ENCODE results near the gene TTC7B.
A peak's percentile ranks its signal among the peaks of the same experiment; 100 is the strongest.

TTC7B gene

GRCh38 chr14:90740081-90740480 lies 76.1 kb downstream of the TTC7B start:
- DNase-seq (ENCODE audit: low spot score), result no peak

GRCh38 chr14:90739318-90740068 lies 76.7 kb downstream of the TTC7B start:
- DNase-seq (ENCODE audit: low spot score), result no peak

DNA sequence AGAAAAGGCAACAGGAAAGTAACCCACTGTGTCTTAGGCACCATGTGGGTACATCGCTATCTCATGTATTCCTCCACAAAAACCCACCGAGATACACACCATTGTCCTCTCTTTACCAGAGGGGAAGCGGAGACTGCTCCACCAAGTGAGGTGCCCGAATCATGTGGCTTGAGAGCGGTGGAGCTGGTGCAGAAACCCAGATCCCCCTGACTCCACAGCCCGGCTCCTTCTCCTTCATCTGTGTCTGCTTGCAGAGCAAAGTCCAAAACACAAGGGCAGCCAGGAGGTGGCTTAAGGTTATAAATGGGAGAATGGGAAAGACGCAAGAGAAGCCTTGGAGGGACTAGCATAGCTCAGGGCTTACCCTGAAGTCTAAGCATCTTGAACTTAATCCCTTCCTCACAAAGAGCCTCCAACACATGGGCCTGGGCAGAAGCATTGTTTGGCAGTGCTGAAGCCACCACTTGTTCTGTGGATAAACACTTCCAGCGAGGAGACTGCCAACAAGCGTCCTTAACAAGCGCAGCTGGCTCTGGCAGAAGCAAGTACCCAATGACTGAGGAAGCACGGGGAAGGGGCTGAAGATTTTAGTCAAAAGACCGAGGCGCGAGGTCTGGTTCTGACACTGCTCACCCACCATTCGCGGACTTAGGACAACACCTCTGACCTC lies 83.0 kb downstream of the TTC7B start:
- DNase-seq (ENCODE audit: low spot score), result no peak

DNA sequence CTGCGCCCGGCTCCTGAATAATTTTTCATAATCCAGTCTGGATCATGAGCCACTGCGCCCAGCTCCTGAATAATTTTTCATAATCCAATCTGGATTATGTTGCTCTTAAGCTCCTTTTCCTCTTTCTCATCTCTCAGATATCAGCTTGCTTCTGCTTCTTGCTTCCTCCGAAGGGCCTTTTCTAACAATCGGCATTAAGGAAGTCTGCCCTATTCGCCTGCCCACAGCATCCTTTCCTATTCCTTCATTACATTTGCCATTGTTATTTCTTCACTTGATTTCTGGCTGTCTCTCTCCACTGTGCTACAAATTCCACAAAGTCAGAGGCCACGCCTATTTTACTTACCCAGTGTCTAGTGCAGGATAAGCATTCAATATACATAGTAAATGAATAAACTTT lies 83.5 kb downstream of the TTC7B start:
- DNase-seq (ENCODE audit: low spot score), result no peak

DNA sequence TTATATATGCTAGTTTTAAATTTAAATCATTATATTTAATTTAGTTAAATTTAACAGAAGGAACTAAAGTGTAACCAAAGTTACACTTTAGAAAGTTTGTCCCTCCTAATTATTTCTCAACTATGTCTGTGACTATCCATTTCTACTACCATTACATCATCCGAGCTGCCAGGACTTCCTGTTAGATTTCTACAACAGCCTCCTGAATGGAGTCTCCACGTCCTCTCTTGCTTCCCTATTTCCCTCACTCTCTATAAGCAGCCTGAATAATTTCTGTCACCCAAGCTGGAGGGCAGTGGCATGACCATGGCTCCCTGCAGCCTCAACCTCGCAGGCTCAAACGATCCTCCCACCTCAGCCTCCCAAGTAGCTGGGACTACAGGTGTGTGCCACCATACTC lies 84.1 kb downstream of the TTC7B start:
- DNase-seq (ENCODE audit: low spot score), result no peak

DNA sequence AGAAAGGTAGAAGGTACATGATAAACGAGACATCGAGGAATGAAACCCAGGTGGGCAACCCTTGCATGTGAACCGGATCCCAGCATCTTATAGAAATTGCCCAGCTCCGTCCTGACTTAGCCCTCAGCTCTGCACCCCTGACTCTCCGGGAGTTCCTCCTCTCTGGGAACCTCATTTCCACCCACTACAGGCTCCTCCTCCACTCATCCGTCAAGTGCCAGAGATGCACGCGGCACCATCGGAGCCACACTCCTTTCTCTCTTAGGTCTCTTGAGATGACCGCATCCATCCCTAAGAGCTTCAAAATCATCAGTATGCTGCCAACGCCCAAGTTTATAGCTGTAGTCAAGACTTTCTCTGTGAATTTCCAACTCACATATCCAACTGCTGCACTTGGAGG lies 84.7 kb downstream of the TTC7B start:
- no peak for DNase-seq (ENCODE audit: low spot score)

DNA sequence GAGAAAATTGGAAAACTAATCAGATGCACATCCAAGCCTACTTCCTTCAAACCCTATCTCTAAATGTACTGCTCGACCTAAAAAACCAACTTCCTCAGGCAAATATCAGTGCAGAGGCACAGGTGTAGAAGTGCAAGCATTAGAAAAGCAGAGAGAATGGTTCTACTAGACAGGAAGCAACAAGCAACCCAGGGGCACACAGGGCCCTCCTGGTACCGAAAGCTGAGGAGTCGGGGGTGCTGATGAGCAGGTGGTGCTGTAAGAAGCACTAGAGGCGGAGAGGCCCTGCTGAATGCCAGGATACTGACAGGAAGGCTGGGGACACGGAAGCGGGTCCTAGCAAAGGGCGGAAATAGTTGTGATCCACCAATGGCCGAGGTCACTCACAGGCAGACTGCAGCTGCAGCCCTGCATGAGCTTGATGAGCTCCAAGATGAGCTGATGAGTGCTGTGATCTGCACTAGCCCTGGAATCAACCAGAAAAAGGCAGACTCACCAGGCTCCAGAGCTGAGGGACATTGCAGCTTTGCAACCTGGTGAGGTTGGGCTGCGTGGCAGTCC lies 85.9 kb downstream of the TTC7B start:
- no peak for DNase-seq (ENCODE audit: low spot score)

DNA sequence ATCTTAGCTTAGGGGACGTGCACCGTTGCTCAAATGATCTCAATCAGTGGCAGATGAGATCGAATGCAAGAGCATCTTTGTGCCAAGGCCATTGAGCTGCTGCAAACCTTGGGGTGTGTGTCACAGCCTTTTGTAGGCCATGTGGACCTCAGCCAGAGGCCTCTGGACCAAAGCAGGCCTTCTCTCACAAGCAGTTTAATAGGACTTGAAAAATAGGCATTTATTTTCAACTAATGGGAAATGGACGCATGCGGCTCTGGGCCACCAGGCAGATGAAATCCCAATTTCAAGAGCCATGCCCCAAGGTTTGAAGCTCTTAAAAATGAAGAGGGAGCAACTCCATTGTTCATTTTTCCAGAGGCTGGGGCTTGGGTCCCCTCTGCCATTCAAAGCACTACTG lies 87.3 kb downstream of the TTC7B start:
- DNase-seq (ENCODE audit: low spot score), result no peak

DNA sequence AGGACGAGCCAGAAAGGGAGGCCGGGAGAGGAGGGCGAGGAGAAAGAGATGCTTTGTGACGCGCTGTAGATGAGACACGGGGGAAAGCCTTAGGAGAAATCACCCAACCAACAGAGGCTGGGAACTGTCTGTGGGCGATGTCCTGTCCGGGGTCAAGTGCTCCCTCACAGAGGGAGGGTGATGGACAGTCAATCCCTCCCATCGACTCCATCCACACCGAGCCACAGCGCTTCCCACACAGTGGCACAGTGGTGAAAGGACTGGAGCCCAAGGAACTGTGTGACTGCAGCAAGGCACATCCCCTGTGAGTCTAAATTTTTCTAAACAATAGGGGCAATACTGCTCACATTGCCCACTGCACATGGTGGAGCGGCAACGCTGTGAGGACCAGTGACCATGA lies 89.1 kb downstream of the TTC7B start:
- no peak for DNase-seq (ENCODE audit: low spot score)

DNA sequence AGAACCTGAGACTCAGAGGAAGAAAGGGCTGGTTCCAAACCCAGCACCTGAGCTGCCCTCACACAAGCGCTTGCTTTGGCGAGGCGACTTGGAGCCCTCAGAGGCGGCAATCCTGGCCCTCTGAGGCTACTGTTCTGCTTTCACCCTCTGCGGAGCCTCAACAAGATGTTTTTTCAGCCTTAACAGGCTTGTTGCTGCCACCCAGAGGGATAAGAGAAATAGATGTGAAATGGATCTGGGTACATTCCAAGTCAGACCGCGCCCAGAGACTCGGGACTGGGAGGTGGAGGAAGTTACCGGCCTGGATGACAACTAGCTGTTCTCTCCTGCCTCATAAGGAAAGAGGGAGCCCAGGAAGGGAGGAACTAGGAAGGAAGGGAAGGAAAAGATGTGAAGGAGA lies 89.6 kb downstream of the TTC7B start:
- peak; percentile 51 for DNase-seq (ENCODE audit: low spot score)

DNA sequence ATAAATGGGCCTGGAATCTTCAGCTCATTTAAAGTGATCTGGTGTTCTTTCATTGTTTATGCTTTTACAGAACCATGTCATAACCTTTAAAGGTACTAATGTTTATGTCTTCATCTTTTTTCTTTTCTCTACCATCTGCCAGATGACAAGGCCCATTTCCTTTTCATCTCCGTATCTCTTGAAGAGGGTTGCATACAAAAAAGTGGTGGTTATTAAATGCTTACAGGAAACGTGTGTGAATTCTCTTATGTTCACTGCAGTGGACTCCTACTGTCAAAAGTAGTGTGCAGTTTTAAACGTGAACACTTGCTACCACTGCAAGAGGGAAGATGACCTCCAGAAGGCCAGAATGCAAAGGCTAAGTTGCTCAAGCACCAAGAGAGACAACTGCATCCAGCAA lies 91.4 kb downstream of the TTC7B start:
- DNase-seq (ENCODE audit: low spot score), result no peak

DNA sequence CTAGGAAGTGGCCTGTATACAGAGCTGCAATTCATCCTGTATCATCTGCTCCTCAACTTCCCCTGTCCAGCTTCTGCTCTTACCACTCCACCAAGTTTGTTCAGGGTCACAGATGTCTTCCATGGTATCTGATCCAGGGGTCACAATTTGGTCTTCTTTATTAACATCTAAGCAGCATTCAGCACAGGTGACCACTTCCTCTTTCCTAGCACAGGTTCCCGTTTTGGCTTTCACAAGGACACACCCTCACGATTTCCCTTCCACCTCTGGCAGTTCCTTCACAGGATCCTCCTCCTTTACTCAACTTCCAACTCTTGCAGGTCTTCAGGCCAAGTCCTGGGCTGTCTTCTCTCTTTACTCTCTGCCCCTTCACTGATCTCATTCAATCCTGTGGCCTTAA lies 93.6 kb downstream of the TTC7B start:
- DNase-seq (ENCODE audit: low spot score), result no peak

DNA sequence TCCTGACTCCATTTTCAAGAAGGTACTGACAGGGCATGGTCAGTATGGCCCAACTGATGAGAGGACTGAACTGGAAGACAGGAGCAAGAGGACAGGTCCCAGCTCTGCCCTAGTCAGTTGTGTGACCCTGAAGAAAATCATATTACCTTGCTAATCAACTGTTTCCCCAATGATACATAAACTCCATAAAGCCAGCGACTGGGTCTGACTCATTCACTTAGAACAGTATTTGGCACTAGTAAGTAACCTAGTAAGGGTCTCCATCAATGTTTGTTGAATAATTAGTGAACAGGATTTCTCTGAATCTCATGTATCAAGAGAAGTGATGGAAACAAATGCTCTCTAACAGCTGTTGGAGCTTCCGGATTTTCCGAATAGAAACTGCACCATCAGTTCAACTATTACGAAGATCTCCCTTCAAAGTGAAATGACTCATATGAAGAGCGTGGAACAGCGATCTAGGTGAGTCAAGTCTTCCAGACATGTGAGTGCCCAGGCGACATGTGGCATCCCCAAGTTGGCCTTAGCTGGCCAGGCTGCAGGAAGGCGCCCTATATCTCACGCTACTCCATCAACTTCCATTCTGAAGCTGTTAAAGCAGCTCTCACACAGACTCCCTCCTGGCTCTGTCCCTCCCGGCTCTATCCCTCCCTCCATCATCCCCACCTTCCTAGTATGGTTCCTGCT lies 94.5 kb downstream of the TTC7B start:
- DNase-seq (ENCODE audit: low spot score), result peak; percentile 80

DNA sequence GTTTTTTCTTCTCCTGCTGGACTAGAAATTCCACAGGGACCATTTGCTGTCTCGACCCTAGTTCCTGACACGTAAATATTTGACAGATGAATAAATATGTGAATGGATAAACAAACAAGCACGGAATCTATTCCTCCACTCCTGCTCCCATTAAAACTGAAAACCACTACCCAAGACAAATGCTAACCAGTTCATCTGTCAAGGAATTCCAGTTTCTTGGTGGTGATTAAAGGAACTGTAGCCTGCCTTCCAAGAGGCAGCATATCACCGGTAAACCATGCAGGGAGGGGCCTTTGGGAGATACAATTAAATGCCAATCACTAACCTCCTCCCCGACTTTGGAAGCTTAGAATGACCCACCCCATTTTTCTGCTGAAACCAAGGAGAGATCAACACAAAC lies 95.4 kb downstream of the TTC7B start:
- DNase-seq (ENCODE audit: low spot score), result no peak

DNA sequence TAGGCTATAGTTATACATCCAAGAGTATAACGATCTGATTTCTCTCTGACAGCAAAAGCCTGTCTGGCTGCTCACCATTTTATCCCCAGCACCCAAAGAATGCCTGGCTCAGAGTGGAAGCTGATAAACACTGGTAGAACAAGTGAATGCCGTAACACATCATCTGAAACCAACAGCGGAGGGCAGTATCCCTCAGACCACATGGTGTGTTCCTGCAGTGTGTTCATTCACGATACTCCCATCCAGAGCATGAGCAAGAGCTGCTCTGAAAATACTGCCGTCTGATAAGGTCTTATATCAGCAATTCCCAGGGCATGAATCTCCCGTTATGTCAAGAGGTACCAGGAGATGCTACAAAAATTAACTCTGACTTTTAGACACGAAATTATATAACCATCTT lies 95.9 kb downstream of the TTC7B start:
- DNase-seq (ENCODE audit: low spot score), result no peak

DNA sequence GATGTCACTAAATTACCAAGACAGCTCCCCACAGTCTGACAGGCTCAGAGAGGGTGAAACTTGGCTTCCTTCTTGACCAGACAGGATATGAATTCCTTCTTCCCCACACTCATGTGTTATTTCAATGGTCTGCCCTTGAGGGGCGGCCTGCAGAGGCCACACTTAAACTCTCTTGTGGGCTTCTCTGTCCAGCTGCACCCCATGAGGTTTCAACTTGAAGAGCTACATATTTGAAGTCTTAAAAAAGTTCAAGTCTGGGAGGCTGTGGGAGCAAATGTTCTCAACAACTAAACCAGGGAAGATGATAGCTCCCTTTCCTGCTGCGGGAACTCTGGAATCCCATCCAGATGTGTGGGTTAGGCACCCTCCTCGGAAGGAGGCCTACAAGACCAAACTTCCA lies 98.3 kb downstream of the TTC7B start:
- DNase-seq (ENCODE audit: low spot score), result no peak

DNA sequence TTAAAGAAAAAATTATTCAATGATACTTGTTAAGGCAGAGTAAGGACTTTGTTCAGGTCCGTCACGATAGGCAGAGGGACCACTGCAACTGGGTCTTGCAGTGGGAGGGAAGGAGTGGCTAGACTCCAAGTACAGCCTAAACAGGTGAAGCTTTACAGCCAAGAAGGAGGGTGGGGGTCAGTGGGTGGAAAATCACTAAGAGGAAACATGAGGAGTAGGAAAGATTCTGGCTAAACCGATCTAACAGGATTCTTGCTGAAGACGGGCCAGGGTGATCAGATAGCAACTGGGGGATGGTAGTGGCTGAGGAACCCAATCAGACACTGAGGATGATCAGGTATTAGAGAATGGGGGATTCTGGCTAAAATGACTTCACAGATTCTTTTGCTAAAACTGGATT lies 100.2 kb downstream of the TTC7B start:
- no peak for DNase-seq (ENCODE audit: low spot score)

DNA sequence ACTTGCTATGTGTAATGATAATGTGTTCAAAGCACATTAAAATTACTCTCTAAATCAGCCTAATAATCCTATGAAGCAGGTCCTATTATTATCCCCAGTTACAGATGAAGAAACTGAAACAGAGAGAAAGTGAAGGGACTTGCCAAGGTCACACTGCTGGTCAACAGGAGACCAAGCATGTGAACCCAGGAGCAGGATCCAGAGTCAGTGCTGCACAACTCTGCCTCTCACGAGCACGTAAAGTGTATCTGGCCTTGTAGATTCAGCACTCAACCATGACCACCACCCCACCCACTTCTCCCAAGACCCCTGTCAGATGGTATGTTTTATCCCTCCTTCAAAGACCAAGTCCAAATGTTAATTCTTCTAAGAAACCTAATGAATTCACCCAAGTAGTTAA lies 100.7 kb downstream of the TTC7B start:
- DNase-seq (ENCODE audit: low spot score), result no peak

DNA sequence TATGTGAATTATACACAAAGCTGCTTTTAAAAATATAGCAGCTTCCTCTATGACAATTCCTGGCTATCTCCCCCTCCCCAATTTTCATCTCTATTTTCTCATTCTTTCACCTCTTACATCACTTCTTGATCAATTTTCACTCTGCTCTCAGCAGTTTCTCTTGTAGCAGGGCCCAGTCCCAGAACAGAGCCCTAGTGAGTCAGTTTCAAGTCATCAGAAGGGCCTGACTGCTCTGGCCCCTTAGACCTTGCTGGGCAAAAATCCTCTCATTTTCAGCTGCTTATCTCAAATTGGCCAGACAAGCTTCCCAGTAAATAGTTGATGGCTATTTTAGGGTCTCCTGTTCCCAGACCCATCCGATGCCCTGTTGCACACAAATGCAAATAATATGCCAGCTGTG lies 101.4 kb downstream of the TTC7B start:
- peak; percentile 22 for DNase-seq (ENCODE audit: low spot score)

DNA sequence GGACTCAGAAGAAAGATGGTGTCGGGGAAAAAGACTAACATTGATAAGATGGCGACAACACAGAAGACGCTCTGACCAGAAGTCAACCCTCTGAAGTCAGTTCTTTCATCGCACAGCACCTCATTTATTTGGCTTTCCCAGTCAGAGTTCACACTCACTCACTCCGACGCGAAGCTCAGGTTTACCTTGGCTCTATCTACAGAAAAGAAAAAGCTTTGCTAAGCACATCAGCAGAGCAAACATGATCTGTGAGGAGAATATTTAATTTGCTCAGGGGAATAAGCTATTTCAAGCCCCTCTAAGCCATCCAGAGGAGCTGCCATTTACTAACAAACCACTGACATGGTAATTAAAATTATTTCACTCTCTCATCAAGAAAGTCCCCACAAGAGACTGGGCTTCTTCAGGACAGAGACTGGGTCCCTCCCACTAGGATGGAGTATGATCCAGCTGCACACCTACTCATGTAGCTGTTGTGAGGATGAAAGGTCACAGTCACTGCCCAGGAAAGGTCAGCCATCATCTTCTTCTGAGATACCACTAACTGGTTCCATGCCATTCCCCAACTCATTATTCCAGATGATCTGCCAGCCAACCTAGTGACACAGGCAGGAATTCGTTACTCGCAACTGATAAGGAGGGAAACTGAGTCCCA lies 111.4 kb downstream of the TTC7B start:
- DNase-seq (ENCODE audit: low spot score), result no peak

DNA sequence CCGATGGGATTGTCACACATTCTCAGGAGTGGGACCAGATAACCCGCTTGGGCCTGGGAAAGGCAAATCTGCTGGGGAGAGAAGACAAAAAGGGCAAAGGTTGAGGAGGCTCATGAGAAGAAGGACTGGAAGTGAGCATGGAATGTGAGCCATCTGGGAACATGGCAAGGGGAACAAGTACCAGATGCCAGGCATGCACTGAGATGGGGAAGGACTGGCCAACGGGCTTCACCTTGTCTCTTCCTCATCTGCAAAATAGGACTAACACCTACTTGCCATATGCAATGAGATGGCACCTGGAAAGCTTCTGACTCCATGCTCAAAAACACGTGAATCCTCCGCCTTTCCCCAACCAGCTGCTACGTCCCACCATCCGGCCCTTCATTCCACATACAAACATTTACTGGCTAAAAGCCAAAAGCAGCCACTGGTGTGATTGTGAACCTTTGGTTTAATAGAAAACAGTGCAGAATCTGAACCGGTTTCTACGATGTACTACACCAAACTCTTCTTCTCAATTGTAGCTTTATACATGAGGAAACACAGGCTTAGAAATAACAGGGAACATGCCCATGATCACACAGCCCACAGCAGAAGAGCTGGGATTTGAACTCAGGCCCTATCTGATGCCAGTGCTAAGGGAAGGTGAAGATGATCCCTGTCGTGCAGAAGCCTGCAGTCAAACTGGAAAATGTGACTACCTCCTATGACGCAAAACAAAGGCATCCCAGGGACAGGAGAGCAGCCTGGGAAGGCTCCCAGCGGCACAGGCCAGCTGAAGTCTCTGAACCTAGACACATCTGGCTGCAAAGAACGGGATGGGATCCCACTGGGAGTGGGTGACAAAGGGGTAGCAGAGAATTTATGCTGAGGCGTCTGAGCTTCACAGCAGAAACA lies 112.1 kb downstream of the TTC7B start:
- DNase-seq (ENCODE audit: low spot score), result no peak

All from kidney tubule cell (primary cell).